Measurements from ENCODE around the gene RAB20.
A peak's percentile ranks its signal among the peaks of the same experiment; 100 is the strongest.
"Not testable (repeated sequence)": the region's sequence is repeated elsewhere in the genome, so short reads cannot be mapped to it uniquely, and the experiment has no call there.

Gene RAB20

GRCh38 chr13:110561344-110562035 is at the start of gene RAB20:
TSS of gene RAB20 (minus strand) at chr13:110561722. CDS start at chr13:110561519, 203 bp downstream.
- DNase-seq = peak in 38 of 56 donors; percentile 16 to 75 (median 49)

GRCh38 chr13:110610955-110611595 is 49.6 kb upstream of the RAB20 start:
- DNase-seq = no peak

DNA sequence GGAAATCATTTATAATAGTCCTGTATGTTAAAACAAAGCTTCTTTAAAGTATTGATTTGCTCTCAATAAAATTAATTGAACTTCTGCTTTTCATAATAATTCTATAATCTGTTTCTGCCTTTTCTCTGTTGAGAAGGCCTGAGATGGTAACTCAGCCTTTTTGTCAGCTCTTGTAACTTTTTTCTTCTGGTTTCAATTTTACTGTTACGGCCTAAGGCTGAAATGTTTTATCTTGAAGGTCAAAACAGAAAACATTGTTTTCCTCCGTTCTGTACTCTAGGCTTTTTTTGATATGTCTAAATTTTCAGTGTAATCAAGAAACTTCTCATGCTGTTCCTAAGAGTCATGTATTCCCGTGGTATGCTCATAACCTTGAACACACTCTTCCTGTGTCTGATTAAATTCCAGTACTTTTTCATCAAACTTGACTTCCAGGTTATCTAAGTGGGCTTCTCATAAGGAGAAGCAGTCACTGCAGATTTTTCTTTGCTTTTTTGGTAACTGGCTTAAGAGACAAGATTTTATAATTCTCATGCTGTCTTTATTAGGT is 46.2 kb upstream of the RAB20 start:
- no peak for DNase-seq

GRCh38 chr13:110606281-110606680 is 44.8 kb upstream of the RAB20 start:
- DNase-seq = not testable (repeated sequence)

DNA sequence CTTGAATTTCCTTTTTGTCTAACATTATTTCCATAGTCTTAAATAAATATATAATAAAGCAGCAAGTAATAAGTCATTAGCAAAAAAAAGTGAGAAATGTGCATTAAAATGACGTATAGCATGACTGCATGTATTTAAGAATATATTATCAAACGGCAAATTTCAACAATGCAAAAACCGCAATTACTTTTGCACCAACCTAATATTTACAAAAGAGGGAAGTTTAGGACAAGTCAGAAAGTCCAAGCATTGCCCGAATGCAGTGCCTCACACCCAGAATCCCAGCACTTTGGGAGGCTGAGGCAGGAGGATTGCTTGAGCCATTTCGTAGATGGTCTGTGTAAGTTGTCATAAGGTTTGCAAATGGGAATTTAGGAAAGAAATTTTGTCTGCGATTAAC is 43.6 kb upstream of the RAB20 start:
- DNase-seq = no peak

- no peak for DNase-seq
Observed at GRCh38 chr13:110600980-110601379, 39.5 kb upstream of the RAB20 start.

GRCh38 chr13:110600261-110600819 is 38.8 kb upstream of the RAB20 start:
- no peak for DNase-seq

DNA sequence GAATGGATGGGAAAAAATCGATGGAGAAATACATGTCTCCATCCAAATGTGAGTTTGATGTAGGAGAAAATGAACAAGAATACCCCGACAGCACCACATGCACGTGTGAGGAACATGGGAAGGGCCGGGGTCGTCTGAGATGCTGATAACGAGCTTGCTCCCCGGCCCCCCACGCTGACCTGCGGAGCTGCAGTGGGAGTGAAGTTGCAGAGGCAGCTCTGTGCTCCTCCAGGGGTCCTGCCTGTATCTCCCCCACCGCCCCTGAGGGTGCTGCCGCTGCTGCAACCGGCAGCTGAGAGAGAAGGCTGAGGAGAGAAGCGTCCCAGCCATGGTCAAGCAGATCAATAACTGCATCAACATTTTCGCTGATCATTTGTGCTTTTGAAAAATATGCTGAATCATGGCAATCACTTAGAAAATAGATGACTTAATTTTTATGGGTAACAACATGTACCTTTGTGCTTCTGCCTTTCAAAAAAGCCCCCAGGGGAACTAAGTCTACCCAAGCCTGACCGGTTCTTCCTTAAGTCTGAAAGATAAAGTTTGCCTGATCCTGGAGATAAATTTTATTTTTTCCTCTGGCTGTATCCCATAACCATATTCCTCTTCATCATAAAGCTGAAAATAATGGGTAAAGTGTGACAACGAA is 35.6 kb upstream of the RAB20 start:
- DNase-seq = no peak

- DNase-seq = peak in 2 of 56 donors; percentile 12 to 16
Observed at GRCh38 chr13:110593430-110594130, 32.1 kb upstream of the RAB20 start.

- no peak for DNase-seq
Observed at GRCh38 chr13:110592665-110593064, 31.1 kb upstream of the RAB20 start.

- no peak for DNase-seq
Observed at GRCh38 chr13:110590577-110590976, 29.1 kb upstream of the RAB20 start.

GRCh38 chr13:110589793-110590390 is 28.4 kb upstream of the RAB20 start:
- no peak for DNase-seq

- DNase-seq = peak in 3 of 56 donors; percentile 13 to 47 (median 17)
Observed at GRCh38 chr13:110583178-110583865, 21.8 kb upstream of the RAB20 start.

DNA sequence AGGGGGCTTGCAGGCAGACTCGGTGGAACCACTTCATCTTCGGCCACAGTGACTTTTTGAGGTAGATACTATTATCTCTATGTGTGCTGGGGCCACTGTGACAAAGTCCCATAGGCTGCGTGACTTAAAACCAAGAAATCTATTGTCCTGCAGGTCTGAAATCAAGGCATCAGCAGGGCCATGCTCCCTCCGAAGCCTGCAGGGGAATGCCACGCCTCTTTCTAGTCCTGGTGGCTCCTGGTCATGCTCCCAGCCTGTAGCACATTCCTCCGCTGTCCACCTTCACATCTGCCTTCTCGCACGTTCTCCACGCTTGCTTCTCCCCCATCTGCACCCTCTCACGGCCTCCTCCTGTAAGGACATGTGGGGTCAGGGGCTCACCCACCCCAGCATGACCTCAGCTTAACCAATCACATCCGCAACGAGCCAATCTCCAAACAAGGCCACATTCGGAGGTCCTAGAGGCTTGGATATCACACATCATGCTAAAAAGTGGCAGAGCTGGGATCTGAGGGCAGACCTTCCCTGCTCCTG is 21.0 kb upstream of the RAB20 start:
- no peak for DNase-seq

DNA sequence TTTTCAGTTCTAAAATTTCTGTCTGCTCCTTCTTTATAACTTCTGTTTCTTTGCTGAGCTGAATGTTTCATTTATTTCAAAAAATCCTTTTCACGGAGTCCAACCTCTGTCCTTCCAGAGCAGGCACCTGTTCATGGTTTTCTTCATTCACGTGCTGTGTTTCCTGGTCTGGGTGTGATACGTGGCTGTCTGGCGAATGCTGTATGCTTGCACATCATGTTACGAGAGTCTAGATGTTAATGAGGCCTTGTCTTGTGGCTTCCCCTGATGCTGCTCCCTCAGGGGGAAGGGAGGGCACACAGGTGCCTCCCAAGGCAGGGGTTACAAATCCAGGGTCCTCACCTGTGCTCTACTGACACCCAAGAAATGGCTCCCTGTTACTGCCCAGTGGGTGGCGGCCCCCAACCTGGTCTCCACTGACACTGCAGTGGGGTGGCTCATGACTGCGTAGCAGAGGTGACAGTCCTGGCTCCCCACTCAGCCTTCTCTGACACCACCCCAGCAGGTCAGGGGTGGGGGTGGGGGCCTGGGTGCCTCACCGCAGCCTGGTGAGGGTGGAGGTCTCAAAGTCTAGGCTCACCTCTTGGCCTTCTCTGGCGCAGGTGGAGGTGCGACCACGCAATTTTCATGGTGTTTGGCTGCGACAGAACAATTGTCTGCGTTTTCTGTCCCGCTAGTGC is 20.1 kb upstream of the RAB20 start:
- DNase-seq = no peak

DNA sequence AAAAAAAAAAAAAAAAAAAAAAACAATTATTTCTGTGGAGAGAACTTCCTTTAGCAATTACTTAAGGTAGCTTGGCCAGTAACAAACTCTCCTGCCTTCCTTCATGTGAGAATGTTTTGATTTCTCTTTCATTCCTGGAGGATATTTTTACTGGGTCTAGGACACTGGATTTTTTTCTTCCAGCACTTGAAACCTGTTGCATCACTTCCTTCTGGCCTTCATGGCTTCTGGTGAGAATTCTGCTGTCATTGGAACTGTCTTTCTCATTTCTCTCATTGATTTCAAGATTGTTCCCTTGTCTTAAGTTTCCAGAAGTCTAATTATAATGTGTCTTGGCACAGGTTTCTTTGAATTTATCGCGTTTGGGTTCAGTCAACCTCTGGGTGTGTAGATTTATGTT is 19.3 kb upstream of the RAB20 start:
- no peak for DNase-seq

GRCh38 chr13:110578363-110578762 is 16.8 kb upstream of the RAB20 start:
- no peak for DNase-seq

DNA sequence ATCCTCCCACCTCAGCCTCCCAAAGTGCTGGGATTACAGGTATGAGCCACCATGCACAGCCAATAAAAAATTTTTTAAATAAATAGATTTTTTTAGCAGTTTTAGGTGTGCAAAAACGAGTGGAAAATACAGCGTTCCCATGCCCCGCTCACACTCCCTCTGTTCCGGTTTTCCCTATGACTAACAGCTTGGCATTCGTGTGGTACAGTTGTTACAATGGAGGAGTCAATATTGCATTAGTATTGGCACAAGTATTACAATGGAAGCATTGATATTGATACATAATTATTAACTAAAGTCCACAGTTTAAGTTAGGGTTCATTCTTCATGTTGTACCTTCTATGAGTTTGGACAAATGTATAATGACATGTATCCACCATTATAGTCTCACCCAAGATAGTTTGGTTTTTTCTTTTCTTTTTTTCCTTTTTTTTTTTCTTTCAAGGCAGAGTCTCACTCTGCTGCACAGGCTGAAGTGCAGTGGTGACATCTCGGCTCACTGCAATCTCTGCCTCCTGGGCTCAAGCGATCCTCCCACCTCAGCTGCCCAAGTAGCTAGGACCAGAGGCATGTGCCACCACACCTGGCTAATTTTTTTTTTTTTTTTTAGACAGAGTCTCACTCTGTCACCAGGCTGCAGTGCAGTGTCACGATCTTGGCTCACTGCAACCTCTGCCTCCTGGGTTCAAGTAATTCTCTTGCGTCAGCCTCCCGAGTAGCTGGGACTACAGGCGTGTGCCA is 15.4 kb upstream of the RAB20 start:
- no peak for DNase-seq

DNA sequence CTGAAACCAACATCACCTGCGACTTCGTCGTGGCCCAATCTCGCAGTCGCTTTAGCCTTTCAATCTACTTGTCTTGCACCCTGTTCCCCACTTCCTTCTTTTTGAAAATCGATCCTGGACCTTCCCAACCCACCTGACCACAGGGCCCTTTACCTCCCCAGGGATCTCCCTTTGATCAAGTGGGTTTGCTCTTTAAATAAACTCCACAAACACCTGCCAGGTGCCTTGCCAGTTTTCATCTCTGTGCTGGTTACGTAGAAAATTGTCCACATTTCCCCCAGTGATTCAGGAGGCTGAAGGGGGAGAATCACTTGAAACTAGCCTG is 14.5 kb upstream of the RAB20 start:
- DNase-seq = no peak

Measured in amygdala (tissue), 56 donors.